Activated CD4-positive, alpha-beta T cell treated with anti-CD3 and anti-CD28 coated beads for 48 hours (primary cell): ENCODE measurements around the gene CCDC61.
A peak's percentile ranks its signal among the peaks of the same experiment; 100 is the strongest.

Experiments used
- DNase-seq: peaks from one replicate; pipeline ENCODE4 v3.0.0-alpha.2; 2020

Gene CCDC61

DNA sequence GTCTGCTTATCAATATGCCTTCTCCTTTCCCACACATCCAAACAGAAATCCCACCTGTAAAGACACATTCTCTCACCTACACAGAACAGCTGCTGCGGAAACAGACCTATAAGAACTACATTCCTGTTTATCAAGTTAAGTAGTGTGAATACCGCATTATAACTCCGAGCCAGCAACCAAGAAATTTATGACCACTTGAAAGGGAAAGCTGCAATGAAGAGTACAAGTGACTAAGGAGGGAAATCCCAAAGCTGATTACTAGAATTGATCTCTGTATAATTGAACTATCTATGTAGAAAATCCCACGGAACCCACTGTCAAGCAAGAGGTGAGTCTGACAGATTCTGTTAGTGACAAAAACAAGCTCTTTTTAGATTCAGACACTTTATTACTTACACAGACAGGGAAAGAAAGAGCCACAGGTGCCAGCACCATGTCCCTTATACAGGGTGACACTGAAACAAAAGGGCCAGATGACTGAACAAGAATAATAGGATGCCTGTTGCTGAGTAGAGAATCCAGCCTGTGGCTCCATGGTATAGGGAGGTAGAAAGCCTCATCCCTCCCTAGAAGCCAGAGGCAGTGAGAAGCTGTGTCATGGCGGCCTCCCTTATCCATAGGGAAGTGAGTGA, 47.1 kb downstream of the CCDC61 start:
- DNase-seq: no peak

DNA sequence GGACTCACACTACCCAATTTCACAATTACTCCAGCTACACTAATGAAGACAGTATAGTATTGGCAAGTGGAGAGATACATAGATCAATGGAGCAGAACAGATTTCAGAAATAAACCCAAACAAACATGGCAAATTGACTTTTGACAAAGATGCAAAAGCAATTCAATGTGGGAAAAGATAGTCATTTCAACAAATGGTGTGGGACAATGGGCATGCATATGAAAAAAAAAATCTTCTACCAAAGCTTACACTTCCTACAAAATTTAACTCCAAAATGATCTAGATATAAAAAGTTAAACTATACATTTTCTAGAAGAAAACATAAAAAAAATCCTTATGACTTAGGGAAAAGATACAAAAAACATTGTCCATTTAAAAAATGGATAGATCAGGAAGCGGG, 48.3 kb downstream of the CCDC61 start:
- DNase-seq: no peak

- peak; percentile 36 for DNase-seq
Observed at GRCh38 chr19:46049597-46049996, 54.3 kb downstream of the CCDC61 start.

- no peak for DNase-seq
Observed at GRCh38 chr19:46052896-46053295, 57.6 kb downstream of the CCDC61 start.

DNA sequence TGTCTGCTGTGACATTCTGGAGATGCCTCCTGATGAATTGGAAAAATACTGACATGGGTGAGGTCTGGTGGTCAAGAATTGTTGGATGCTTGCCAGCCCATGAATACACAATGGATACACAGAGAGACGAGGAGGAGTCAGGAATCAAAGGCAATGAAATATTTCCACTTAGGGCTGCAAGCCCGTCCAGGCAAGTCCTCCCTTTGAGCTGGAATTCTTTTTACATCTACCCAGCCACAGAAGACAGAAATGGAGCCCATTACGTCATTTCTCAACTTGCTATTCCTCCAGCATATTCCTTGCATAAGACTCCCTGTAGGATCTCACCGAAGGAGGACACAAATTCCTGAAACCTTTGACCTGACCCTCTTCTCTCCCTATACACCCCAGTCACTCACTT, 61.3 kb downstream of the CCDC61 start:
- DNase-seq: no peak

DNA sequence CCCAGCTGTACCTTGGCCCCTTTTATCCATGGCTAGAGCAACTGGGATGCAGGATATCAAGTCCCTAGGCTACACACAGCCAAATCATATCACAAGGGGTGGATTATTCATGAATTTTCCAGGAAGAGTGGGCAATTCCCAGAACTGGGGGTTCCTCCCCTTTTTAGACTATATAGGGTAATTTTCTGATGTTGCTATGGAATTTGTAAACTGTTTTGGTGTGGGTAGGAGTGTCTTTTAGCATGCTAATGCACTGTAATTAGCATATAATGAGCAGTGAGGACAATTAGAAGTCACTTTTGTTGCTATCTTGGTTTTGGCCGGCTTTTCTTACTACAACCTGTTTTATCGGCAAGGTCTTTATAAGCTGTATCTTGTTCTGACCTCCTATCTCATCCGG, 63.5 kb downstream of the CCDC61 start:
- no peak for DNase-seq

GRCh38 chr19:46060012-46060411, 64.7 kb downstream of the CCDC61 start:
- DNase-seq: no peak

DNA sequence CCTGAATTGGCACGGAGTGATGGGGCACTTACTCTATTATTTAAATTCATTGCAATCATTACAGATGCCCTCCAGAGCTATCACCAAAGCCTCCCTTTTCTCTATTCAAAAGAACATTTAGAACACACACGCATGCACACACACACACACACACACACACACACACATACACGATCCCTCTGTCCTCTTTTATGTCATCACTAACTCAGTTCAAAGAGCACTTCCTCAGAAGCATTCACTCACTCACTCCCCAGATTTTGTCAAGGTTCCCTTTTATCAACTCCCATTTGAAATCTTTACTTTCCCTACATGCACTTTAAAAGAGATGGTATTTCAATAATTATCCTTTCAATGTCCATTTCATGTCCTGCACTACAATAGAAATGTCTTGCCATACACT, 67.9 kb downstream of the CCDC61 start:
- DNase-seq: no peak

GRCh38 chr19:46065486-46066071, 70.3 kb downstream of the CCDC61 start:
- no peak for DNase-seq

GRCh38 chr19:46066471-46066870, 71.2 kb downstream of the CCDC61 start:
- DNase-seq: no peak

- no peak for DNase-seq
Observed at GRCh38 chr19:46067691-46068090, 72.4 kb downstream of the CCDC61 start.
